Transverse colon (tissue), 4 donors: Measurements from ENCODE around the gene MEGF8. TPM values are rescaled to one million over a fixed set of nuclear protein-coding genes. Genes with fewer than 3 reads are reported as not detected.

Experiments used
- DNase-seq: peaks from one replicate; pipeline ENCODE4 v3.0.0-alpha.2; 2019
- H3K27ac ChIP-seq, 4 donors: fragments of 200-600 bp; sonication (generic); 2 replicates each; pipeline ENCODE4 v1.5.1; 2016 to 2018; ENCODE audit warnings: inconsistent platforms in 4 of 4
- H3K27me3 ChIP-seq: fragments of 200-600 bp; sonication (generic); 2 replicates; pipeline ENCODE4 v1.5.1; 2017; ENCODE audit warnings: inconsistent platforms
- H3K36me3 ChIP-seq, 4 donors: fragments of 200-600 bp; sonication (generic); 2 replicates each; pipeline ENCODE4 v1.5.1; 2017 to 2019; ENCODE audit warnings: inconsistent platforms in 4 of 4
- H3K4me1 ChIP-seq, 4 donors: fragments of 200-600 bp; sonication (generic); 2 replicates each; pipeline ENCODE4 v1.5.1; 2017 to 2020; ENCODE audit warnings: inconsistent platforms in 4 of 4
- H3K4me3 ChIP-seq, 4 donors: fragments of 200-600 bp; sonication (generic); 1 replicate in 1 of 4; 2 replicates in 3 of 4; pipeline versions ENCODE4 v1.5.1 to v1.6.1; 2017 to 2019; ENCODE audit warnings: inconsistent platforms in 4 of 4
- H3K9me3 ChIP-seq, 2 donors: fragments of 200-600 bp; sonication (generic); 2 replicates each; pipeline ENCODE4 v1.5.1; 2017 to 2019; ENCODE audit warnings: inconsistent platforms in 2 of 2
- EP300 ChIP-seq: sonication (generic); formaldehyde crosslinking; IDR thresholded peaks from one replicate; pipeline ENCODE4 v1.6.1; 2017; ENCODE audit warnings: antibody characterized with exemption, low read depth
- POLR2A ChIP-seq: fragments of 450-650 bp; IDR thresholded peaks from one replicate; pipeline ENCODE4 v1.6.1; 2016; ENCODE audit warnings: antibody characterized with exemption, mild to moderate bottlenecking, moderate library complexity
- POLR2AphosphoS5 ChIP-seq, 3 donors: sonication (generic); formaldehyde crosslinking; IDR thresholded peaks; one replicate each; pipeline ENCODE4 v1.6.1; 2016; ENCODE audit warnings: antibody characterized with exemption in 3 of 3
- WGBS, 2 donors: methylation state at CpG; one replicate each; pipeline ENCODE4 v1.1.5; 2018; ENCODE audit warnings: low coverage in 1 of 2; 5-methylcytosine and 5-hydroxymethylcytosine counted together
- in situ Hi-C, 4 donors: fragments of 200-750 bp; cut with MboI; loops; one replicate each; pipeline versions ENCODE4 v1.15.0 to v1.15.1; 2017; ENCODE audit warnings: low sequenced_read_pairs in 3 of 4, low pct_ligation_motif_present in 1 of 4, low pct_unique_long_range_greater_than_20kb in 1 of 4
- intact Hi-C: fragments of 100-400 bp; cut with DNase I; formaldehyde crosslinking; loops from one replicate; pipeline ENCODE4 v1.15.1; 2023; ENCODE audit warnings: low total_unique reads
- total RNA-seq, 4 donors: library from RNA; depleted of rRNA; stranded (reverse); fragments of >200 nt; gene quantifications; one replicate each; pipeline ENCODE4 v1.1.0, GENCODE V29; 2016
- TF ChIP-seq, protein P1 (sequence below), 5 experiments: fragments of 200-600 bp in 3 of 5; fragments of 450-650 bp in 2 of 5; sonication (generic) in 3 of 5; IDR thresholded peaks; 1 replicate in 2 of 5; 2 replicates in 3 of 5; pipeline ENCODE4 v1.5.1; 2016 to 2017; ENCODE audit warnings: antibody characterized with exemption in 5 of 5, inconsistent platforms in 3 of 5, mild to moderate bottlenecking in 2 of 5, moderate library complexity in 1 of 5

MEGF8 gene
- total RNA-seq, 4 donors from 2014 or later = 15.3 to 40.4 (median 22.8) TPM

DNA sequence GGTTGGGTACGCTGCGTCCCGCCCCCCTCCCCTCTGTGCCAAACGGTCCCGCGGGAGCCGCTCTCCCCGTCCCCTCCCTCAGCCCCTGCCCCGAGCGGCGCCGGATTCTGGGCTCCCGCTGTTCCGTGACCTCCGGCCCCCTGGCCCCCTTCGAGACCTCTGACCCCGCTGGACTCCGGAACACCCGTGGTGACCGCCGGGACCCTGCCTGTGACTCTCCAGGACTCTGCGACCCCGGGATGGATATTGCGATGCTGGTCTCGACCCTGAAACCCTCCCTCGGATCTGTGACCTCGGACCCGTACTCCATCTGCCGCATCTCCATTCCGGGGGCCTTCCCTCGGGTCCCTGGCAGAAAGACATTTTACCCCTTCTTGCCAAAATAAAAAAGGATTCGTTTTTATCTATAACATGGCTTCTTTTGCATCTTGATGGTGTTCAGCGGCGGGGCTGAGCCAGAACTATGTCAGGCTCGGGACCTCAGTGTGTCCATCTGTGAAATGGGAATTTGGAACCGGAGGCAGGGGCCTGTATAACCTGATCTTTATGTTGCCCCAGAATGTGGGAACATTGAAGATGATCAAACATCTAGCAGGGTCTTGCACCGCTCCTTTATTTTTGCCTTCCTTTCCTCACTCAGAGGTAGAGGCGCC, 654 bp upstream of the MEGF8 start:
- TF ChIP-seq EP300 = no peak
- TF ChIP-seq, protein P1, sequence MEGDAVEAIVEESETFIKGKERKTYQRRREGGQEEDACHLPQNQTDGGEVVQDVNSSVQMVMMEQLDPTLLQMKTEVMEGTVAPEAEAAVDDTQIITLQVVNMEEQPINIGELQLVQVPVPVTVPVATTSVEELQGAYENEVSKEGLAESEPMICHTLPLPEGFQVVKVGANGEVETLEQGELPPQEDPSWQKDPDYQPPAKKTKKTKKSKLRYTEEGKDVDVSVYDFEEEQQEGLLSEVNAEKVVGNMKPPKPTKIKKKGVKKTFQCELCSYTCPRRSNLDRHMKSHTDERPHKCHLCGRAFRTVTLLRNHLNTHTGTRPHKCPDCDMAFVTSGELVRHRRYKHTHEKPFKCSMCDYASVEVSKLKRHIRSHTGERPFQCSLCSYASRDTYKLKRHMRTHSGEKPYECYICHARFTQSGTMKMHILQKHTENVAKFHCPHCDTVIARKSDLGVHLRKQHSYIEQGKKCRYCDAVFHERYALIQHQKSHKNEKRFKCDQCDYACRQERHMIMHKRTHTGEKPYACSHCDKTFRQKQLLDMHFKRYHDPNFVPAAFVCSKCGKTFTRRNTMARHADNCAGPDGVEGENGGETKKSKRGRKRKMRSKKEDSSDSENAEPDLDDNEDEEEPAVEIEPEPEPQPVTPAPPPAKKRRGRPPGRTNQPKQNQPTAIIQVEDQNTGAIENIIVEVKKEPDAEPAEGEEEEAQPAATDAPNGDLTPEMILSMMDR (IDR thresholded peaks at IDR 0.05) = peak in 3 of 5 experiments; percentile 80 to 95 (median 91)
- in situ Hi-C loops = loop anchor here (10.0 to 25.0 kb wide), 3 partner anchors 190 to 212 kb away; partner anchors contain the start of gene POU2F2 (in 1 of the 4)
- DNase-seq = peak; percentile 22
- Histone ChIP-seq H3K9me3 (no peaks in the 10 kb centered on the region), H3K4me3 (peak overlapping the region in 2 of 4 donors; percentile 93 to 96), H3K27ac (peak overlapping the region in 1 of 4 donors; percentile 83), H3K4me1 (peaks cover 23 to 39% (median 27%) of the 10 kb centered on the region in 4 donors), H3K36me3 (no peaks in the 10 kb centered on the region), H3K27me3 (peaks cover 36% of the 10 kb centered on the region)
- WGBS, 2 donors = 6% methylated on average over 30 of the region's 38 CpGs; no CpG with 5 or more reads in 1 of the 2 donors
- intact Hi-C loops = loop anchor here (10.0 kb wide), 1 partner anchor 190 kb away; the partner anchor contains the start of gene POU2F2

DNA sequence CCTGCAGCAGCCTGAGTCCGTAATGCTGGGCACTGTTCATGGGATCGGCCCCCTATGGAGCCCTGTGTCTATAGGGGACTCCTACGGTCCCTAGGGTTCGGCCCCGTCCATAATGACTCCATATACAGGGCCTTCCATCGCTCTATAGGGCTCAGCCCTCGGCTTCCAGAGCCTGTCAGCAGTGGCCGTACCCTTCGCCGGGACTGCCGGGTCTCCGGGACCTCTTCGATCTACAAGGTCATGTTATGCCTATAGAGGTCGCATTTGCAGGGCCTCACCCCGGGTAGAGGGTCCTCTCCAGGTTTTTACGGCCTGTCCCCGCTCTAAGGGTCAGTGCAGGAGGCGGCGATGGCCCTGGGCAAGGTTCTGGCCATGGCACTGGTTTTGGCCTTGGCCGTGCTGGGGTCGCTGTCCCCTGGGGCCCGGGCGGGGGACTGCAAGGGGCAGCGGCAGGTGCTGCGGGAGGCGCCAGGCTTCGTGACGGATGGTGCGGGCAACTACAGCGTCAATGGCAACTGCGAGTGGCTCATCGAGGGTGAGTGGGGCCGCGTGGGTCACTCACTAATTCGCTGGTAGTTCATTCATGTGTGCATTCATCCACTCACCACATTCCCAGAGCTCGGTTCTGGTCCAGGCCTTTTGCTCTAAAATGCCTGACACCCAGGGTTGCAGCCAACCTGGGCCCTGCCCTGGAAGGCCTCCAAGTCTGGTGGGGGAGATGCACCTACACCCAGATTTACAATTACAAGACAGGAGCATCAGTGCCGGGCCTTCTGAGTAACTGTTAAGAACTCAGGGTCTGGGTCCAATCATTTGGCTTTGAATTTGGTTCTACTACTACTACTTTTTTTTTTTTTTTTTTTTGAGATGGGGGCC, 699 bp downstream of the MEGF8 start:
- 5 to 33% methylated on average over 1 to 35 of the region's 37 CpGs for WGBS, 2 donors
- Histone ChIP-seq H3K4me1 (peaks cover 23 to 39% (median 27%) of the 10 kb centered on the region in 4 donors), H3K4me3 (peak overlapping the region; percentile 49 to 96 (median 86)), H3K27ac (peak overlapping the region; percentile 73 to 88 (median 86)), H3K27me3 (peaks cover 36% of the 10 kb centered on the region), H3K36me3 (no peaks in the 10 kb centered on the region), H3K9me3 (no peaks in the 10 kb centered on the region)
- intact Hi-C loops = loop anchor here (10.0 kb wide), 1 partner anchor 191 kb away; the partner anchor contains the start of gene POU2F2
- TF ChIP-seq POLR2AphosphoS5 (IDR thresholded peaks at IDR 0.05) = no peak
- TF ChIP-seq, protein P1 (IDR thresholded peaks at IDR 0.05) = peak in 3 of 5 experiments; percentile 19 to 29 (median 29)
- no peak for TF ChIP-seq EP300
- TF ChIP-seq POLR2A = no peak
- DNase-seq = no peak
- in situ Hi-C loops = loop anchor here in 2 of 4 donors (10.0 kb wide), 2 partner anchors 191 to 211 kb away; partner anchors contain the start of gene POU2F2 (in 1 of the 2)

DNA sequence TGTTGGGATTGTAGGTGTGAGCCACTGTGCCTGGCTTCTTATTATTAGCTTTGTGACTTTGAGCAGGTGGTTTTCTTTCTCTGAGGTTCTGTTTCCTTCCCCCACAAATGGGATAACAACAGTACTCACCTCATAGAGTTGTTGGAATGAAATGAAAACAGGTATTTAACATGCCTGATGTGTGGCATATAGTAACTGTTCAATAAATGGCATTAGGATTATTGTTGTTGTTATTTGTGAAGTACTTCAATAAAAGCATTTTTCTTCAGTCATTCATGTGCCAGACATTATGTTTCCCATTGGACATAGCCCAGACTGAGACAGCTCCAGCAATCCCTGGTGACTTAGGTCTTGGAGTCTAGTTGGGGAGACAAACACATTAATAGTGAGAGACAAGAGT, 1.5 kb downstream of the MEGF8 start:
- Histone ChIP-seq H3K27ac (no peak overlapping the region), H3K4me1 (peaks cover 23 to 39% (median 27%) of the 10 kb centered on the region in 4 donors), H3K4me3 (peak overlapping the region in 1 of 4 donors; percentile 93), H3K36me3 (no peaks in the 10 kb centered on the region), H3K9me3 (no peaks in the 10 kb centered on the region), H3K27me3 (peaks cover 30% of the 10 kb centered on the region)
- intact Hi-C loops = loop anchor here (10.0 kb wide), 1 partner anchor 192 kb away; the partner anchor contains the start of gene POU2F2
- in situ Hi-C loops = loop anchor here in 2 of 4 donors (10.0 kb wide), 2 partner anchors 192 to 212 kb away; partner anchors contain the start of gene POU2F2 (in 1 of the 2)
- no peak for DNase-seq
- TF ChIP-seq POLR2A = no peak
- TF ChIP-seq POLR2AphosphoS5 (IDR thresholded peaks at IDR 0.05) = no peak
- TF ChIP-seq, protein P1 (IDR thresholded peaks at IDR 0.05) = no peak
- no peak for TF ChIP-seq EP300

DNA sequence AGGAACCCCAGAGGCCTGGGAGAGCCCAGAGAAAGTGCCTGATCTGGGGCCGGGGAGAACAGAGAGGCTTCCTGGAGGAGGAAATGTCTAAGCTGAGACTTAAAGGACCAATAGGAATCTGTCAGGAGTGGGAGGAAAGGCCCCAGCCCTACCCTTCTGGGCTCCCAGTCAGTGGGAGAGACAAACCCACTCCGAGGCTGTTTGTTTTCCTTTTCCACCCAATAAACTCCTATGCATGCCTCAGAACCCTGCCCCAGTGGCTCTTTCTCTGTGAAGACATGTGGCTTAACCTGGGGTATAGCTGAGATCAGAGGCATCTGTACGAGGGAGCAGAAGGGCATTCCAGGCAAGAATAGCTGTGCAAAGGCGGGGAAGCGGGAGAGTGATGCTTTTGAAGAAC, 1.9 kb downstream of the MEGF8 start:
- Histone ChIP-seq H3K36me3 (no peaks in the 10 kb centered on the region), H3K27ac (no peak overlapping the region), H3K9me3 (no peaks in the 10 kb centered on the region), H3K4me3 (no peak overlapping the region), H3K27me3 (peaks cover 26% of the 10 kb centered on the region), H3K4me1 (peaks cover 23 to 39% (median 27%) of the 10 kb centered on the region in 4 donors)
- intact Hi-C loops (loop anchor here (10.0 kb wide), 1 partner anchor 193 kb away; the partner anchor contains the start of gene POU2F2), in situ Hi-C loops (loop anchor here in 2 of 4 donors (10.0 kb wide), 2 partner anchors 193 to 213 kb away; partner anchors contain the start of gene POU2F2 (in 1 of the 2))
- WGBS, 2 donors = 91% methylated on average over 5 of the region's 5 CpGs; no CpG with 5 or more reads in 1 of the 2 donors
- no peak for DNase-seq
- TF ChIP-seq EP300 (no peak), POLR2A (no peak), POLR2AphosphoS5 (IDR thresholded peaks at IDR 0.05) (no peak)
- TF ChIP-seq, protein P1 (IDR thresholded peaks at IDR 0.05) = no peak
